ENCODE measurements around the gene ABCA9.

DNA sequence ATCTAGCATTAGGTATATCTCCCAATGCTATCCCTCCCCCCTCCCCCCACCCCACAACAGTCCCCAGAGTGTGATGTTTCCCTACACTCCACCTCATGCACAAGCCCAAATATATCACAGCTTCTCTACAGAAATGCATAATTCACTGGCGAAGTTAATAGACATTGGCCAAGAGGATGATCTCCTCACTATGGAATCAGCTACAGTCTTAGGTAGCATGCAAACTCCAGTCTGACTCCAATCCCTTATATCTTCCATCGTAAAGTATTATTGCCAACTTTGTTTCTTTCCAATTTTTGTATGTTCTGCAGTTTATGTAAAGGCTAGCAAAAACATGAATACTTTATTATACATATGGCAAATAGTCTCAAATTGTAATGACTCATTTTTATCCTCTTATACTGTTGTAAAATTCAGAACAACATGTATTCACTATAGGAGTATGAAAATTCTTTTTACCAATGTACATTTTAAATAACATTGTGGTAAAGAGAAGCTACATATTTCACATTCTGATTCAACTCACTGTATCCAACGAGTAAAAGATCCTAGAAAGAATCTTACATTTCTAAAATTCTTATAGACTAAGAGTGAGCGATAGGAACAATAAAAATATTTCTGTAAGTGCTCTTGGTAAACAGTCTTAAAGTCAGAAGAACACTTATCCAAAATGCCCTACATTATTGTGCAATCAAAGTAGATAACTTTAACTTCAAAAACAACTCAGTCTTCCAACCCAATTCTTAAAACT, 106.4 kb downstream of the ABCA9 start:
- no peak for TF ChIP-seq YY1 (tag by site-specific recombination; IDR thresholded peaks at IDR 0.05)
- no peak for TF ChIP-seq ZSCAN30 (tag by site-specific recombination; IDR thresholded peaks at IDR 0.05)
- TF ChIP-seq, protein P1, sequence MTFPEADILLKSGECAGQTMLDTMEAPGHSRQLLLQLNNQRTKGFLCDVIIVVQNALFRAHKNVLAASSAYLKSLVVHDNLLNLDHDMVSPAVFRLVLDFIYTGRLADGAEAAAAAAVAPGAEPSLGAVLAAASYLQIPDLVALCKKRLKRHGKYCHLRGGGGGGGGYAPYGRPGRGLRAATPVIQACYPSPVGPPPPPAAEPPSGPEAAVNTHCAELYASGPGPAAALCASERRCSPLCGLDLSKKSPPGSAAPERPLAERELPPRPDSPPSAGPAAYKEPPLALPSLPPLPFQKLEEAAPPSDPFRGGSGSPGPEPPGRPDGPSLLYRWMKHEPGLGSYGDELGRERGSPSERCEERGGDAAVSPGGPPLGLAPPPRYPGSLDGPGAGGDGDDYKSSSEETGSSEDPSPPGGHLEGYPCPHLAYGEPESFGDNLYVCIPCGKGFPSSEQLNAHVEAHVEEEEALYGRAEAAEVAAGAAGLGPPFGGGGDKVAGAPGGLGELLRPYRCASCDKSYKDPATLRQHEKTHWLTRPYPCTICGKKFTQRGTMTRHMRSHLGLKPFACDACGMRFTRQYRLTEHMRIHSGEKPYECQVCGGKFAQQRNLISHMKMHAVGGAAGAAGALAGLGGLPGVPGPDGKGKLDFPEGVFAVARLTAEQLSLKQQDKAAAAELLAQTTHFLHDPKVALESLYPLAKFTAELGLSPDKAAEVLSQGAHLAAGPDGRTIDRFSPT (tag by site-specific recombination; IDR thresholded peaks at IDR 0.05) = no peak
- TF ChIP-seq, protein P2, sequence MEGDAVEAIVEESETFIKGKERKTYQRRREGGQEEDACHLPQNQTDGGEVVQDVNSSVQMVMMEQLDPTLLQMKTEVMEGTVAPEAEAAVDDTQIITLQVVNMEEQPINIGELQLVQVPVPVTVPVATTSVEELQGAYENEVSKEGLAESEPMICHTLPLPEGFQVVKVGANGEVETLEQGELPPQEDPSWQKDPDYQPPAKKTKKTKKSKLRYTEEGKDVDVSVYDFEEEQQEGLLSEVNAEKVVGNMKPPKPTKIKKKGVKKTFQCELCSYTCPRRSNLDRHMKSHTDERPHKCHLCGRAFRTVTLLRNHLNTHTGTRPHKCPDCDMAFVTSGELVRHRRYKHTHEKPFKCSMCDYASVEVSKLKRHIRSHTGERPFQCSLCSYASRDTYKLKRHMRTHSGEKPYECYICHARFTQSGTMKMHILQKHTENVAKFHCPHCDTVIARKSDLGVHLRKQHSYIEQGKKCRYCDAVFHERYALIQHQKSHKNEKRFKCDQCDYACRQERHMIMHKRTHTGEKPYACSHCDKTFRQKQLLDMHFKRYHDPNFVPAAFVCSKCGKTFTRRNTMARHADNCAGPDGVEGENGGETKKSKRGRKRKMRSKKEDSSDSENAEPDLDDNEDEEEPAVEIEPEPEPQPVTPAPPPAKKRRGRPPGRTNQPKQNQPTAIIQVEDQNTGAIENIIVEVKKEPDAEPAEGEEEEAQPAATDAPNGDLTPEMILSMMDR (tag by site-specific recombination; IDR thresholded peaks at IDR 0.05) = no peak
- no peak for TF ChIP-seq ZNF202 (tag by site-specific recombination; IDR thresholded peaks at IDR 0.05; ENCODE audit: borderline replicate concordance)
